Common myeloid progenitor, CD34-positive (primary cell): ENCODE data around the gene FOXO6.

Experiments used
- CTCF ChIA-PET: fragments of 350-600 bp; sonication (Branson Sonifier 250); formaldehyde crosslinking; loops from one replicate; lab custom pipeline; 2021; ENCODE audit warnings: antibody characterized with exemption; lab: Charles Lee
- POLR2A ChIA-PET: fragments of 350-600 bp; sonication (Branson Sonifier 250); formaldehyde crosslinking; loops from one replicate; lab custom pipeline; 2021; ENCODE audit warnings: antibody characterized with exemption; lab: Charles Lee
- DNase-seq, 3 donors: peaks; one replicate each; pipeline versions ENCODE4 v3.0.0 to v3.0.0-alpha.2; 2013
- H3K27ac ChIP-seq, 2 experiments: 1 replicate in 1 of 2; 2 replicates in 1 of 2; pipeline ENCODE4 v1.7.0; 2013; ENCODE audit warnings: inconsistent platforms in 2 of 2, low read length in 2 of 2, mild to moderate bottlenecking in 2 of 2, low read depth in 1 of 2, moderate library complexity in 1 of 2; ENCODE audit not compliant: severe bottlenecking in 2 of 2, insufficient read depth in 1 of 2, poor library complexity in 1 of 2
- H3K27me3 ChIP-seq, 5 experiments: replicated peaks in 2 of 5; 1 replicate in 3 of 5; 2 replicates in 2 of 5; pipeline versions ENCODE4 v1.6.1 to v1.7.0; 2013; ENCODE audit warnings: low read length in 4 of 5, mild to moderate bottlenecking in 2 of 5, moderate library complexity in 2 of 5, inconsistent platforms in 1 of 5; ENCODE audit not compliant: insufficient read depth in 5 of 5, control insufficient read depth in 4 of 5
- H3K36me3 ChIP-seq, 4 experiments: 1 replicate in 2 of 4; 2 replicates in 2 of 4; pipeline versions ENCODE4 v1.6.1 to v1.7.0; 2013; ENCODE audit warnings: low read length in 3 of 4, control low read depth in 1 of 4, mild to moderate bottlenecking in 1 of 4; ENCODE audit not compliant: control insufficient read depth in 4 of 4, insufficient read depth in 4 of 4
- H3K4me1 ChIP-seq, 4 experiments: 1 replicate in 3 of 4; 2 replicates in 1 of 4; pipeline versions ENCODE4 v1.6.1 to v1.7.1; 2013; ENCODE audit warnings: low read length in 3 of 4, mild to moderate bottlenecking in 3 of 4, control low read depth in 1 of 4, inconsistent platforms in 1 of 4, moderate library complexity in 1 of 4; ENCODE audit not compliant: control insufficient read depth in 4 of 4, insufficient read depth in 4 of 4; ENCODE audit errors: control extremely low read depth in 1 of 4
- H3K4me3 ChIP-seq, 7 experiments: 1 replicate in 4 of 7; 2 replicates in 3 of 7; pipeline versions ENCODE4 v1.5.1 to v1.7.0; 2013; ENCODE audit warnings: mild to moderate bottlenecking in 7 of 7, low read length in 6 of 7, moderate library complexity in 6 of 7, inconsistent platforms in 2 of 7, low read depth in 2 of 7, control low read depth in 1 of 7; ENCODE audit not compliant: insufficient read depth in 4 of 7, control insufficient read depth in 1 of 7; ENCODE audit errors: extremely low read depth in 1 of 7
- H3K9me3 ChIP-seq, 5 experiments: 1 replicate in 4 of 5; 2 replicates in 1 of 5; pipeline versions ENCODE4 v1.6.1 to v1.7.1; 2013; ENCODE audit warnings: low read length in 4 of 5, mild to moderate bottlenecking in 2 of 5, inconsistent platforms in 1 of 5, low read depth in 1 of 5, moderate library complexity in 1 of 5; ENCODE audit not compliant: control insufficient read depth in 4 of 5, insufficient read depth in 2 of 5; ENCODE audit errors: control extremely low read depth in 1 of 5
- WGBS: methylation state at CpG from one replicate; pipeline ENCODE4 v1.1.5; 2013; ENCODE audit not compliant: insufficient coverage; 5-methylcytosine and 5-hydroxymethylcytosine counted together

Gene FOXO6

DNA sequence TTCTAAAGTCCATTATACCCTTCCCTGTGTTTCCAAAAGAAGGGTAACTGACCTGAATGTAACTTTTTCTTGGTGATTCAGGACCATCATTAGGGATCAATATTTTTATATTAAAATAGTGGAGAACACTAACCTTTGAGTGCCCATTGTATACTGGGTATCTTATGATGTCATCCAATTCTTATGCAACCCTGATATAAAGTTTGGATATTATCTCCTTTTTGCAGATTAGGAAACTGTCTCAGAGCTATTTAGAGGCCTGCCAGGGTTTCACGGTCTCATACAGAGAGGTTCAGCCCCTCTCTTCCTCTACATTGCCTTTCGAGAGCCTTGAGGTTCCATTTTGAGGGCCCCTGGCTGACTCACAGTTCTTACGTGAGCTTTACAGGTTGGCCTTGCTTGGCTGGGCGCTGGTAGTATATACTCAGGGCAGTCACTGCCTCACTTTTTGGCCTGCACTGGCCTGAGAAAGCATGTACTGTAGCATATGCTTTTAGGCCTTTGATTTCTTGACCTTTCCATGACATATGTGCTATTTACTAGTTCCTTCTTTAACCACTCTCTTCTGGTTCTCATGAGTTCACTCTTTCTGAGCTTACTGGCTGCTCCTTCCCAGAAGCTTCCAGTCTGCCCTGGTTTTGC lies 15.7 kb upstream of the FOXO6 start:
- H3K9me3 ChIP-seq = no peaks in the 10 kb centered on the region
- DNase-seq = no peak
- H3K27ac ChIP-seq = no peak overlapping the region
- ChIA-PET POLR2A (no interaction called here), CTCF (interaction anchor here (1.4 to 2.0 kb wide), 3 partner anchors 13 to 22 kb away, joined by 4 to 7 read pairs (median 5); no protein-coding TSS in a partner anchor)
- H3K4me3 ChIP-seq = no peak overlapping the region
- no peaks in the 10 kb centered on the region for H3K36me3 ChIP-seq
- 81% methylated on average over 3 of the region's 4 CpGs for WGBS
- H3K4me1 ChIP-seq = peaks cover 0 to 15% (median 13%) of the 10 kb centered on the region in 4 experiments
- H3K27me3 ChIP-seq = no peaks in the 10 kb centered on the region

- Histone ChIP-seq H3K36me3 (no peaks in the 10 kb centered on the region), H3K4me3 (no peak overlapping the region), H3K27me3 (peaks cover 0 to 5% (median 0%) of the 10 kb centered on the region in 5 experiments), H3K27ac (no peak overlapping the region), H3K9me3 (no peaks in the 10 kb centered on the region), H3K4me1 (peaks cover 0 to 15% (median 13%) of the 10 kb centered on the region in 4 experiments)
- CTCF ChIA-PET = interaction anchor here (0.6 to 2.3 kb wide), 3 partner anchors 9 to 16 kb away, joined by 4 to 8 read pairs (median 4); no protein-coding TSS in a partner anchor
- POLR2A ChIA-PET = no interaction called here
- WGBS = 100% methylated on average over 2 of the region's 2 CpGs
- no peak for DNase-seq
Observed at GRCh38 chr1:41347276-41347675, 14.0 kb upstream of the FOXO6 start.

GRCh38 chr1:41348394-41348793 lies 12.8 kb upstream of the FOXO6 start:
- CTCF ChIA-PET = interaction anchor here (1.4 to 2.3 kb wide), 2 partner anchors 8 to 68 kb away, joined by 3 to 8 read pairs; no protein-coding TSS in a partner anchor
- WGBS = 95% methylated on average over 3 of the region's 4 CpGs

GRCh38 chr1:41349361-41350054 lies 11.7 kb upstream of the FOXO6 start:
- H3K9me3 ChIP-seq = no peaks in the 10 kb centered on the region
- no peak for DNase-seq
- 100% methylated on average over 6 of the region's 8 CpGs for WGBS
- H3K36me3 ChIP-seq = no peaks in the 10 kb centered on the region
- H3K27me3 ChIP-seq = peaks cover 0 to 5% (median 0%) of the 10 kb centered on the region in 5 experiments
- no peak overlapping the region for H3K27ac ChIP-seq
- POLR2A ChIA-PET = no interaction called here
- peaks cover 0 to 8% (median 5%) of the 10 kb centered on the region in 4 experiments for H3K4me1 ChIP-seq
- CTCF ChIA-PET = interaction anchor here (1.4 kb wide), 1 partner anchor 69 kb away, joined by 3 read pairs; no protein-coding TSS in a partner anchor
- no peak overlapping the region for H3K4me3 ChIP-seq

More at GRCh38 chr1:41348394-41348793, 12.8 kb upstream of the FOXO6 start:
- Histone ChIP-seq H3K36me3 (no peaks in the 10 kb centered on the region), H3K4me1 (peaks cover 0 to 15% (median 13%) of the 10 kb centered on the region in 4 experiments), H3K27me3 (peaks cover 0 to 5% (median 0%) of the 10 kb centered on the region in 5 experiments), H3K9me3 (no peaks in the 10 kb centered on the region), H3K4me3 (no peak overlapping the region), H3K27ac (no peak overlapping the region)
- POLR2A ChIA-PET = no interaction called here
- DNase-seq = no peak

DNA sequence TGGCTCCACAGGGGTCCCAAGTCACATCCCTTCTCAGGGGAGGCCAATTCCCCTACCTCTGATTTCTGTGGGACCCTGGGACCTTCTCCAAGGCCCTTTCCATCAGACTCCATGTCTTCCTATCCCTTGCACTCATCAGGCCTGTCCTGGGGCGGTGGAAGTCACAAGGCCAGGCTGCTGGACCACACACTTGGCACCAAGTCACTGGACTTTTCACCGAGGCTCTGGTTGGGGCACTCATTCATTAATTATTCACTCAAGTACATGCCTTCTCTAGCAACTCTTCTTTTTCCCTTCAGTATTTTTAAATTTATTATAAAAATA lies 11.2 kb upstream of the FOXO6 start:
- H3K36me3 ChIP-seq = no peaks in the 10 kb centered on the region
- no peak overlapping the region for H3K4me3 ChIP-seq
- ChIA-PET POLR2A (no interaction called here), CTCF (no interaction called here)
- H3K27ac ChIP-seq = no peak overlapping the region
- H3K9me3 ChIP-seq = no peaks in the 10 kb centered on the region
- no peak for DNase-seq
- WGBS = no CpG with 5 or more reads among the region's 2 CpGs
- peaks cover 0 to 5% (median 0%) of the 10 kb centered on the region in 5 experiments for H3K27me3 ChIP-seq
- H3K4me1 ChIP-seq = peaks cover 0 to 4% (median under 1%) of the 10 kb centered on the region in 4 experiments

DNA sequence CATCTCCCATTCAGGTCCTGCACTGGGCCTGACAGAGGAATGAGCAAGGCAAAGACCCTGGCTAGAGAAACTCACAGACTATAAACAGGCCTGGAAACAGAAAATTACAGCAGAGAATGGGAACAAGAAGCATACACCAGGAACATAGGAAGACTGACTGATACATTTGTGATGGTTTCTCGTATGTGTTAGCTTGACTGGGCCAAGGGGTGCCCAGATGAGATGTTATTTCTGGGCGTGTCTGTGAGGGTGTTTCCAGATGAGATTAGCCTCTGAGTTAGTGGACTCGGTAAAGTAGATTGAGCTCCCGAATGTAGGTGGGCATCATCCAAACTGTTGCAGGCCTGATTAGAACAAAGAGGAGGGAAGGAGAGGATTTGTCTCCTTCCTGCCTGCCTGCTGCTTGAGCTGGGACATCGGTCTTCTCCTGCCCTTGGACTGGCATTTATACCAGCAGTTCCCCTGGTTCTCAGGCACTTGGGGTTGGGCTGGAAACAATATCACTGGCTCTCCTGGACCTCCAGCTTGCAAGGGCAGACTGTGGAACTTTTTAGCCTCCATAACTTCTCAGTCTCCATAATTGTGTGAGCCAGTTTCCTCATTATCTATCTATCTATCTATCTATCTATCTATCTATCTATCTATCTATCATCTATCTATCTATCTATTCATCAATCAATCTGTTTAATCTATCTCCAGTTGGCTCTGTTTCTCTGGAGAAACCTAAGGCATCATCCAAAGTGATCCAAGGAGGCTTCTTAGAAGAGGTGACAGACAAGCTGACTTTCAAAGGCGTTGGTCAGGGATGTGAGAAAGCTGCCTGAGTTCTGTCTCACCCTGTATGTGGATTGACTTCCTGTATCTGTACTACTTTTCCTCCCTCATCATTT lies 9.7 kb upstream of the FOXO6 start:
- Histone ChIP-seq H3K27ac (no peak overlapping the region), H3K4me1 (peaks cover 0 to 4% (median 0%) of the 10 kb centered on the region in 4 experiments), H3K27me3 (peaks cover 0 to 8% (median 0%) of the 10 kb centered on the region in 5 experiments), H3K4me3 (no peak overlapping the region), H3K9me3 (no peaks in the 10 kb centered on the region), H3K36me3 (no peaks in the 10 kb centered on the region)
- WGBS = 99% methylated on average over 5 of the region's 6 CpGs
- DNase-seq = no peak
- CTCF ChIA-PET = interaction anchor here (1.1 to 1.4 kb wide), 3 partner anchors 9 to 20 kb away, joined by 3 to 4 read pairs (median 4); partner anchors contain the start of gene FOXO6
- POLR2A ChIA-PET = no interaction called here
